PC-3 (cell line): ENCODE results near the gene TSPAN32. TPM values are rescaled to one million over a fixed set of nuclear protein-coding genes. Genes with fewer than 3 reads are reported as not detected.

Source experiments
- ATAC-seq: fragments of 200-7000 bp; cut with Tn5 transposase; 2 replicates; pipeline ENCODE4 v1.9.1; 2020; ENCODE audit warnings: mild to moderate bottlenecking, moderate library complexity
- BruUV-seq: library from RNA; stranded (reverse); fragments of 400-500 nt; replicated peaks from 2 replicates; lab custom pipeline; 2021; lab: Mats Ljungman, UMichigan
- CTCF ChIA-PET: fragments of 300-600 bp; sonication (Branson Sonifier 250); formaldehyde crosslinking; loops from one replicate; lab custom pipeline; 2022; ENCODE audit warnings: antibody characterized with exemption; lab: Charles Lee
- POLR2A ChIA-PET: fragments of 300-600 bp; sonication (Branson Sonifier 250); formaldehyde crosslinking; loops from one replicate; lab custom pipeline; 2022; ENCODE audit warnings: antibody characterized with exemption; ENCODE audit not compliant: unreplicated experiment; lab: Charles Lee
- DNase-seq: peaks from one replicate; pipeline ENCODE4 v3.0.0-alpha.2; 2015
- H2AFZ ChIP-seq: fragments of 300-600 bp; sonication (generic); 2 replicates; pipeline ENCODE4 v1.6.0; 2016; ENCODE audit warnings: antibody characterized with exemption, low read length
- H3F3A ChIP-seq: fragments of 300-600 bp; sonication (generic); one replicate; pipeline ENCODE4 v1.6.0; 2017; ENCODE audit warnings: antibody characterized with exemption, low read length, control low read depth, mild to moderate bottlenecking; ENCODE audit not compliant: unreplicated experiment
- H3K27ac ChIP-seq: fragments of 300-600 bp; sonication (generic); 2 replicates; pipeline ENCODE4 v1.5.1; 2016; ENCODE audit warnings: mild to moderate bottlenecking, low read length
- H3K27me3 ChIP-seq: fragments of 300-600 bp; sonication (generic); 2 replicates; pipeline ENCODE4 v1.6.1; 2016; ENCODE audit warnings: low read length, mixed read lengths
- H3K36me3 ChIP-seq: fragments of 300-600 bp; sonication (generic); 2 replicates; pipeline ENCODE4 v1.6.1; 2016; ENCODE audit warnings: low read depth, mixed run types, low read length, mixed read lengths
- H3K4me1 ChIP-seq: fragments of 300-600 bp; sonication (generic); 2 replicates; pipeline ENCODE4 v1.5.1; 2016; ENCODE audit warnings: low read length; ENCODE audit not compliant: insufficient read depth
- H3K4me2 ChIP-seq: fragments of 300-600 bp; sonication (generic); 2 replicates; pipeline ENCODE4 v1.6.0; 2016; ENCODE audit warnings: low read length
- H3K4me3 ChIP-seq: fragments of 300-600 bp; sonication (generic); 2 replicates; pipeline ENCODE4 v1.5.1; 2016; ENCODE audit warnings: mild to moderate bottlenecking, low read length, mixed read lengths
- H3K79me2 ChIP-seq: fragments of 300-600 bp; sonication (generic); 2 replicates; pipeline ENCODE4 v1.6.1; 2017; ENCODE audit warnings: low read length, mixed read lengths
- H3K9ac ChIP-seq: fragments of 300-600 bp; sonication (generic); 2 replicates; pipeline ENCODE4 v1.6.0; 2016; ENCODE audit warnings: mild to moderate bottlenecking, low read length
- H3K9me2 ChIP-seq: fragments of 300-600 bp; sonication (generic); replicated peaks from 2 replicates; pipeline ENCODE4 v1.6.1; 2016; ENCODE audit warnings: mixed run types, low read length, mixed read lengths
- H3K9me3 ChIP-seq: fragments of 300-600 bp; sonication (generic); 2 replicates; pipeline ENCODE4 v1.6.1; 2016; ENCODE audit warnings: low read length, mixed read lengths
- H4K20me1 ChIP-seq: fragments of 300-600 bp; sonication (generic); 2 replicates; pipeline ENCODE4 v1.6.1; 2016; ENCODE audit warnings: low read length, mixed read lengths
- CTCF ChIP-seq: fragments of 300-600 bp; sonication (generic); conservative IDR thresholded peaks from 2 replicates; pipeline ENCODE4 v1.5.1; 2017; ENCODE audit warnings: antibody characterized with exemption, low read depth, mild to moderate bottlenecking, low read length
- EZH2 ChIP-seq: fragments of 300-600 bp; sonication (generic); IDR thresholded peaks from one replicate; pipeline ENCODE4 v1.6.1; 2017; ENCODE audit warnings: antibody characterized with exemption, mild to moderate bottlenecking, low read length; ENCODE audit not compliant: unreplicated experiment
- EZH2phosphoT487 ChIP-seq: fragments of 300-600 bp; sonication (generic); IDR thresholded peaks from 2 replicates; pipeline ENCODE4 v1.6.1; 2018; ENCODE audit warnings: mild to moderate bottlenecking, antibody characterized with exemption, low read length, borderline replicate concordance
- intact Hi-C: fragments of 100-400 bp; cut with micrococcal nuclease; formaldehyde crosslinking; loops from 2 replicates; pipeline ENCODE4 v1.9.0; 2023
- total RNA-seq: library from RNA; depleted of rRNA; stranded (reverse); fragments of >200 nt; gene quantifications from 2 replicates; pipeline ENCODE4 v1.2.3, GENCODE V29; 2014

Gene TSPAN32
- total RNA-seq, 1 experiment from 2014 or later, result not detected

DNA sequence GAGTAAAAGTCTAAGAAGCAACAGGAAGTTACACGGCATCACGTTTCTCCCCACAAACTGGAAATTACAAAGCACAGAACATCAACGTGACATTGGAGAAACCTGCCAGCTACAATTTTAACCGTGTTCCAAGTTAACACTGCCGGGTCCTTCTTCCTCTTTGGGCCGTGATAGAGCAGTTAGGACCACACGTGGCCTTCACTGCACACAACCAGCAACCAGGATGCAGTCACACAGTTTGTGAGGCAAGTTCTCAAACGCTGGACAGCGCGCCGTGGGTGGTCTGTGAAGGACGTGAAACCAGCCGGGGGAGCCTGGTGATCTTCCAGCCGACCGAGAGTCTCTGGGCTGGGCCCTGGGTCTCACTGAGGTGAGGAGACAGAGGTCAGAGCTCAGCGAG is 14.7 kb upstream of the TSPAN32 start:
- Histone ChIP-seq H3K27me3 (peaks cover 37% of the 10 kb centered on the region), H3F3A (no peaks in the 10 kb centered on the region), H3K9me3 (no peaks in the 10 kb centered on the region), H3K9ac (no peak overlapping the region), H2AFZ (no peak overlapping the region), H3K4me3 (no peak overlapping the region), H3K9me2 (no peaks in the 10 kb centered on the region), H3K4me2 (no peak overlapping the region), H3K27ac (no peak overlapping the region), H3K79me2 (no peaks in the 10 kb centered on the region), H3K36me3 (no peaks in the 10 kb centered on the region), H3K4me1 (no peaks in the 10 kb centered on the region; the same call in 1 of the 2 replicates), H4K20me1 (no peaks in the 10 kb centered on the region)
- TF ChIP-seq EZH2 (no peak), EZH2phosphoT487 (no peak), CTCF (no peak)
- intact Hi-C loops, result no loop called here
- ATAC-seq (no peak), DNase-seq (no peak)
- ChIA-PET CTCF (no interaction called here), POLR2A (interaction anchor here (0.6 kb wide), 1 partner anchor 515 kb away, joined by 7 read pairs; no protein-coding TSS in a partner anchor)
- no TSS peak for BruUV-seq

DNA sequence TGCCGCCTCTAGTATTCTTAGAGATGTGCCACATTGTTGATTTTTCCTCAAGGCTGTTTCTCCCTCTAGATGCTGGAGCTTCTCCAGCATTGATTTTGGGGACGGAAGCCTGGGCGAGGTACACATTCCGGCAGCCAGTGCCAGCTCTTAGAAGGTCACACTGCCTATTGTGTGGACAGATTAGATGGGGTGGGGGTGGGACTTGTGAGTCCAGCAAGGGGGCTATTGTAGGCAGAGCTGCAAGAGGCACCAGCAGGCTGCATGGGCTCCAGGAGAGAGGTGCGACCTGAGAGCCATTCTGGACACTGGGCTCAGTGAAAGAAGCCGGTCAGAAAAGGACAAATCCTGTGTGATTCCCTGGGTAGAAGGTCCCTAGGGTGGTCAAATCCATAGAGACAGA is 12.5 kb upstream of the TSPAN32 start:
- no peaks in the 10 kb centered on the region for H3K9me3 ChIP-seq
- TF ChIP-seq EZH2, result no peak
- TF ChIP-seq CTCF, result no peak
- TF ChIP-seq EZH2phosphoT487, result no peak
- no TSS peak for BruUV-seq
- no peak overlapping the region for H3K27ac ChIP-seq
- CTCF ChIA-PET, result no interaction called here
- no peaks in the 10 kb centered on the region for H4K20me1 ChIP-seq
- H3K4me1 ChIP-seq, result no peaks in the 10 kb centered on the region; the same call in 1 of the 2 replicates
- POLR2A ChIA-PET, result no interaction called here
- H2AFZ ChIP-seq, result no peak overlapping the region
- peaks cover 17% of the 10 kb centered on the region for H3K27me3 ChIP-seq
- no peak overlapping the region for H3K4me2 ChIP-seq
- no peaks in the 10 kb centered on the region for H3K36me3 ChIP-seq
- intact Hi-C loops, result no loop called here
- no peaks in the 10 kb centered on the region for H3K79me2 ChIP-seq
- ATAC-seq (no peak), DNase-seq (no peak)
- H3F3A ChIP-seq, result no peaks in the 10 kb centered on the region
- H3K9me2 ChIP-seq, result no peaks in the 10 kb centered on the region
- H3K4me3 ChIP-seq, result no peak overlapping the region
- H3K9ac ChIP-seq, result no peak overlapping the region

- no peak overlapping the region for H3K9ac ChIP-seq
- no peak overlapping the region for H3K4me2 ChIP-seq
- POLR2A ChIA-PET, result no interaction called here
- no peak overlapping the region for H3K4me3 ChIP-seq
- TF ChIP-seq CTCF (no peak), EZH2 (no peak), EZH2phosphoT487 (no peak)
- H3K36me3 ChIP-seq, result no peaks in the 10 kb centered on the region
- no peak overlapping the region for H2AFZ ChIP-seq
- BruUV-seq, result no TSS peak
- no peaks in the 10 kb centered on the region for H3K9me3 ChIP-seq
- intact Hi-C loops, result no loop called here
- no peaks in the 10 kb centered on the region for H3K9me2 ChIP-seq
- no peak overlapping the region for H3K27ac ChIP-seq
- ATAC-seq, result no peak
- DNase-seq, result no peak
- no peaks in the 10 kb centered on the region for H3K79me2 ChIP-seq
- H4K20me1 ChIP-seq, result no peaks in the 10 kb centered on the region
- no peaks in the 10 kb centered on the region; the same call in 1 of the 2 replicates for H3K4me1 ChIP-seq
- H3F3A ChIP-seq, result no peaks in the 10 kb centered on the region
- CTCF ChIA-PET, result no interaction called here
- peaks cover 15% of the 10 kb centered on the region for H3K27me3 ChIP-seq
These were observed 12.0 kb upstream of the TSPAN32 start for GRCh38 chr11:2289859-2290258.
